ENCODE data around the gene CDIPT. TPM values are rescaled to one million over a fixed set of nuclear protein-coding genes. Genes with fewer than 3 reads are reported as not detected.

The CDIPT gene
- total and polyA plus RNA-seq, 2 donors from 2014 or later, result 85.9 to 148 TPM

DNA sequence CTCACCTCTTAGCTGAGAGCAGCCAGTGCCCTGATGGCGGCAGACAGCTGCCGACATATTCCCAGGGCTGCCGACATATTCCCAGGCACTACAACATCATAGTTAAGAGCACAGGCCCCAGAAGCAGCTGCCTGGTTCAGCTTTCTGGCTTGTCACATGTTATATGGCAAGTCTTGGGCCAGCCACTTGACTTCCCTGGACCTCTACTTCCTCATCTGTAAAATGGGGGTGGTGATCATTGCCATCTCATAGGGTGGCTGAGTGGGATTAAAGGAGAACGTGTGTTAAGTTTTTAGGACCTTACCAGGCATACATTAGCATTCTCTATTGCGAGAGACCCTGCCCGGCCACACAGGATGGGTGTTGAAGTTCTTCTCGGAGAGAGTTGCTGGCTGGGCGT is 19.1 kb downstream of the CDIPT start:
- no peak overlapping the region for H3K9ac ChIP-seq (ENCODE audit: low read length in 3 of 3)
- intact Hi-C loops (cut with DNase I), result no loop called here
- no peak overlapping the region for H3K27ac ChIP-seq (ENCODE audit: low read depth in 2 of 2, low read length in 2 of 2)
- FAIRE-seq, result no peak
- no peaks in the 10 kb centered on the region for H3K27me3 ChIP-seq (ENCODE audit: control insufficient read depth, insufficient read depth, low read length)
- peaks cover 0 to 56% (median 38%) of the 10 kb centered on the region in 3 donors for H3K36me3 ChIP-seq (ENCODE audit: control insufficient read depth in 2 of 3, insufficient read depth in 3 of 3, low read length in 3 of 3)
- H3K4me3 ChIP-seq (ENCODE audit: low read length in 3 of 3), result no peak overlapping the region
- no peak for DNase-seq
- H3K9me3 ChIP-seq (ENCODE audit: control insufficient read depth in 2 of 3, insufficient read depth in 1 of 3, low read length in 3 of 3), result no peaks in the 10 kb centered on the region
- no peaks in the 10 kb centered on the region for H3K4me1 ChIP-seq (ENCODE audit: control insufficient read depth in 2 of 3, insufficient read depth in 2 of 3, low read depth in 1 of 3, low read length in 3 of 3)
- TF ChIP-seq, protein P1, sequence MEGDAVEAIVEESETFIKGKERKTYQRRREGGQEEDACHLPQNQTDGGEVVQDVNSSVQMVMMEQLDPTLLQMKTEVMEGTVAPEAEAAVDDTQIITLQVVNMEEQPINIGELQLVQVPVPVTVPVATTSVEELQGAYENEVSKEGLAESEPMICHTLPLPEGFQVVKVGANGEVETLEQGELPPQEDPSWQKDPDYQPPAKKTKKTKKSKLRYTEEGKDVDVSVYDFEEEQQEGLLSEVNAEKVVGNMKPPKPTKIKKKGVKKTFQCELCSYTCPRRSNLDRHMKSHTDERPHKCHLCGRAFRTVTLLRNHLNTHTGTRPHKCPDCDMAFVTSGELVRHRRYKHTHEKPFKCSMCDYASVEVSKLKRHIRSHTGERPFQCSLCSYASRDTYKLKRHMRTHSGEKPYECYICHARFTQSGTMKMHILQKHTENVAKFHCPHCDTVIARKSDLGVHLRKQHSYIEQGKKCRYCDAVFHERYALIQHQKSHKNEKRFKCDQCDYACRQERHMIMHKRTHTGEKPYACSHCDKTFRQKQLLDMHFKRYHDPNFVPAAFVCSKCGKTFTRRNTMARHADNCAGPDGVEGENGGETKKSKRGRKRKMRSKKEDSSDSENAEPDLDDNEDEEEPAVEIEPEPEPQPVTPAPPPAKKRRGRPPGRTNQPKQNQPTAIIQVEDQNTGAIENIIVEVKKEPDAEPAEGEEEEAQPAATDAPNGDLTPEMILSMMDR (IDR thresholded peaks at IDR 0.05; ENCODE audit: borderline replicate concordance, extremely low read depth, insufficient read depth), result no peak

DNA sequence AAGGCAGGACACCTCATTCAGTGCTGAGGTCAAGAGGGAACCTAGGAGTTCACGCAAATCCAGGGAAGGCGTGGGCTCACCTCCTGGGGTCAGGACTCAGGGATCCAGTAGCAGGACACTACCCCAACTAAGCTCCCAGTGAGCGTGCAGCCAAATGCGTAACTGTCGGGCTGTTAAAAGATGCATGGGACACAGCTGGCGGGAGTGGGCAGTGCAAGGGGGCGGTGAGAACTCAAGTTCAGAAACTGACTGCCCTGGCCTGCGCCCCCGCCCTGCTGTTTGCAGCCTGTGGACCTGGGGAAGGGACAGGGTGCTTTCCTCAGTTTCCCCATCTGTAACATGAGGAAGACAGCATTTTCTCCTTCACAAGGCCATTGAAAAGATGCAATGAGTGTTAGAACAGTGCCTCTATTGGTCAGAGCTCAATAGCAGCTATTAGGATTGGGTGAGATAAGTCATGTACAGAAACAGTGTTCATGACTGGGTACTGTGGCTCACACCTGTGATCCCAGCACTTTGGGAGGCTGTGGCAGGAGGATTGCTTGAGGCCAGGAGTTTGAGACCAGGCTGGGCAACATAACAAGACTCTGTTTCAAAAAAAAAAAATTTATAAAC is 20.2 kb downstream of the CDIPT start:
- Histone ChIP-seq H3K36me3 (ENCODE audit: control insufficient read depth in 2 of 3, insufficient read depth in 3 of 3, low read length in 3 of 3) (peaks cover 0 to 64% (median 40%) of the 10 kb centered on the region in 3 donors), H3K9me3 (ENCODE audit: control insufficient read depth in 2 of 3, insufficient read depth in 1 of 3, low read length in 3 of 3) (no peaks in the 10 kb centered on the region)

DNA sequence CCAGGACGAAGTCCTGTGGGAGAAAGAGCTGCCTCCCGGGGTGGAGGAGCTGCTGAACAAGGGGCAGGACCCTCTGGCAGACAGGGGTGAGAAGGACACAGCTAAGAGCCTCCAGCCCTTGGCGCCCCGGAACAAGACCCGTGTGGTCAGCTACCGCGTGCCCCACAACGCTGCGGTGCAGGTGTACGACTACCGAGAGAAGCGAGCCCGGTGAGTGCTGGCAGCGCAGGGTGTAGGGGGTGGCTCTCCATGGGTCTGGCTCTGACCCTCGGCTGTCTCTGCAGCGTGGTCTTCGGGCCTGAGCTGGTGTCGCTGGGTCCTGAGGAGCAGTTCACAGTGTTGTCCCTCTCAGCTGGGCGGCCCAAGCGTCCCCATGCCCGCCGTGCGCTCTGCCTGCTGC is 21.4 kb downstream of the CDIPT start:
- no peaks in the 10 kb centered on the region for H3K4me1 ChIP-seq (ENCODE audit: control insufficient read depth in 2 of 3, insufficient read depth in 2 of 3, low read depth in 1 of 3, low read length in 3 of 3)
- intact Hi-C loops (cut with DNase I), result no loop called here
- no peak overlapping the region for H3K9ac ChIP-seq (ENCODE audit: low read length in 3 of 3)
- TF ChIP-seq, protein P1 (IDR thresholded peaks at IDR 0.05; ENCODE audit: borderline replicate concordance, extremely low read depth, insufficient read depth), result no peak
- H3K4me3 ChIP-seq (ENCODE audit: low read length in 3 of 3), result no peak overlapping the region
- no peaks in the 10 kb centered on the region for H3K27me3 ChIP-seq (ENCODE audit: control insufficient read depth, insufficient read depth, low read length)
- FAIRE-seq, result no peak
- no peaks in the 10 kb centered on the region for H3K9me3 ChIP-seq (ENCODE audit: control insufficient read depth in 2 of 3, insufficient read depth in 1 of 3, low read length in 3 of 3)
- DNase-seq, result no peak
- no peak overlapping the region for H3K27ac ChIP-seq (ENCODE audit: low read depth in 2 of 2, low read length in 2 of 2)
- peaks cover 0 to 67% (median 40%) of the 10 kb centered on the region in 3 donors for H3K36me3 ChIP-seq (ENCODE audit: control insufficient read depth in 2 of 3, insufficient read depth in 3 of 3, low read length in 3 of 3)

More for the DNA sequence above, 20.2 kb downstream of the CDIPT start:
- intact Hi-C loops (cut with DNase I), result no loop called here
- H3K4me3 ChIP-seq (ENCODE audit: low read length in 3 of 3), result no peak overlapping the region
- no peak overlapping the region for H3K27ac ChIP-seq (ENCODE audit: low read depth in 2 of 2, low read length in 2 of 2)
- H3K4me1 ChIP-seq (ENCODE audit: control insufficient read depth in 2 of 3, insufficient read depth in 2 of 3, low read depth in 1 of 3, low read length in 3 of 3), result no peaks in the 10 kb centered on the region
- H3K27me3 ChIP-seq (ENCODE audit: control insufficient read depth, insufficient read depth, low read length), result no peaks in the 10 kb centered on the region
- TF ChIP-seq, protein P1 (IDR thresholded peaks at IDR 0.05; ENCODE audit: borderline replicate concordance, extremely low read depth, insufficient read depth), result no peak
- no peak for FAIRE-seq
- no peak overlapping the region for H3K9ac ChIP-seq (ENCODE audit: low read length in 3 of 3)
- no peak for DNase-seq

DNA sequence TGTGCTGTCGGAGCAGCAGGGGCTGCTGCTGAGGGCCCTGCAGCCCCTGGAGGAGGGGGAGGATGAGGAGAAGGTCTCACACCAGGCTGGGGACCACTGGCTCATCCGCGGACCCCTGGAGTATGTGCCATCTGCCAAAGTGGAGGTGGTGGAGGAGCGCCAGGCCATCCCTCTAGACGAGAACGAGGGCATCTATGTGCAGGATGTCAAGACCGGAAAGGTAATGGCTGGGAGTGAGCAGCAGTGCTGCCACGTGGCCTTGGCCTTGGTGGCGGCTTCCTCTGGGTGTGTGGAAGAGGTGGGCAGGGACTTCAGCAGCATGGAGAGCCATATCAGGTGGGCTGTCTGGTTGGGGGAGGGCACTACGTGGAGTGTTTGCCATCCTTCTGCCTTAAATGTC is 22.8 kb downstream of the CDIPT start:
- Histone ChIP-seq H3K27me3 (ENCODE audit: control insufficient read depth, insufficient read depth, low read length) (no peaks in the 10 kb centered on the region), H3K4me3 (ENCODE audit: low read length in 3 of 3) (no peak overlapping the region), H3K36me3 (ENCODE audit: control insufficient read depth in 2 of 3, insufficient read depth in 3 of 3, low read length in 3 of 3) (peaks cover 0 to 59% (median 31%) of the 10 kb centered on the region in 3 donors), H3K27ac (ENCODE audit: low read depth in 2 of 2, low read length in 2 of 2) (no peak overlapping the region), H3K9ac (ENCODE audit: low read length in 3 of 3) (no peak overlapping the region), H3K4me1 (ENCODE audit: control insufficient read depth in 2 of 3, insufficient read depth in 2 of 3, low read depth in 1 of 3, low read length in 3 of 3) (no peaks in the 10 kb centered on the region), H3K9me3 (ENCODE audit: control insufficient read depth in 2 of 3, insufficient read depth in 1 of 3, low read length in 3 of 3) (no peaks in the 10 kb centered on the region)
- intact Hi-C loops (cut with DNase I), result no loop called here
- TF ChIP-seq, protein P1 (IDR thresholded peaks at IDR 0.05; ENCODE audit: borderline replicate concordance, extremely low read depth, insufficient read depth), result no peak
- FAIRE-seq, result no peak
- DNase-seq, result no peak

All from kidney (tissue), 14 donors.